Ishikawa (cell line): ENCODE measurements around the gene FAM32A.

Experiments
- CEBPB ChIP-seq: IDR thresholded peaks from 2 replicates; pipeline ENCODE4 v1.6.1; 2012
- CREB1 ChIP-seq: IDR thresholded peaks from 2 replicates; pipeline ENCODE4 v1.6.1; 2012; ENCODE audit warnings: low read depth
- EGR1 ChIP-seq: IDR thresholded peaks from 2 replicates; pipeline ENCODE4 v1.6.1; 2012
- EP300 ChIP-seq: IDR thresholded peaks from 2 replicates; pipeline ENCODE4 v1.6.1; 2012; ENCODE audit warnings: borderline replicate concordance
- FOXM1 ChIP-seq: IDR thresholded peaks from 2 replicates; pipeline ENCODE4 v1.6.1; 2012; ENCODE audit warnings: low read depth, borderline replicate concordance
- NFIC ChIP-seq: IDR thresholded peaks from 2 replicates; pipeline ENCODE4 v1.6.1; 2012
- RAD21 ChIP-seq: IDR thresholded peaks from 2 replicates; pipeline ENCODE4 v1.6.1; 2012; ENCODE audit warnings: low read depth
- TAF1 ChIP-seq: IDR thresholded peaks from 2 replicates; pipeline ENCODE4 v1.6.1; 2012; ENCODE audit warnings: low read depth, mild to moderate bottlenecking
- TCF12 ChIP-seq: IDR thresholded peaks from 2 replicates; pipeline ENCODE4 v1.6.1; 2012; ENCODE audit warnings: low read depth
- TEAD4 ChIP-seq: IDR thresholded peaks from 2 replicates; pipeline ENCODE4 v1.6.1; 2012
- YY1 ChIP-seq: IDR thresholded peaks from 2 replicates; pipeline ENCODE4 v1.6.1; 2012; ENCODE audit warnings: low read depth
- ZBTB7A ChIP-seq: IDR thresholded peaks from 2 replicates; pipeline ENCODE4 v1.6.1; 2012; ENCODE audit warnings: low read depth
- TF ChIP-seq, protein P1 (sequence below): IDR thresholded peaks from 2 replicates; pipeline ENCODE4 v1.6.1; 2012; ENCODE audit warnings: low read depth, mild to moderate bottlenecking
- TF ChIP-seq, protein P2 (sequence below): IDR thresholded peaks from 2 replicates; pipeline ENCODE4 v1.6.1; 2012
- TF ChIP-seq, protein P3 (sequence below): IDR thresholded peaks from 2 replicates; pipeline ENCODE4 v1.6.1; 2012

Gene FAM32A

DNA sequence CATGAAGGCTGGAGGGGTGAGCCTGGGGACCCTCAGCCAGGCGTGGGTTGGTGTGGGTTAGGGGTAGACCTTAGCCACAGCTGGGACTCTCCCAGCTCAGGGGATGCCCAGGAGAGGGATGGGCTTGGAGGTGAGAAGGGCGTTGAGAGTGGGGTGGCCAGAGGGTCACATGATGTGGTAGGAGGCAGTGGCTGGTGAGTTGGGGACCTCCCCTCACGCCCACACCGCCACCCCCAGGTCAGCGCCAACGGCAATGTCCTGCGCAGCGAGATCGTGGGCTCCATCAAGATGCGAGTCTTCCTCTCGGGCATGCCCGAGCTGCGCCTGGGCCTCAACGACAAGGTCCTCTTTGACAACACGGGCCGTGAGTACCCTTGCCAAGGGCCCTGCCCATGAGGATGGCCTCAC lies 41.0 kb downstream of the FAM32A start:
- TF ChIP-seq, protein P1, sequence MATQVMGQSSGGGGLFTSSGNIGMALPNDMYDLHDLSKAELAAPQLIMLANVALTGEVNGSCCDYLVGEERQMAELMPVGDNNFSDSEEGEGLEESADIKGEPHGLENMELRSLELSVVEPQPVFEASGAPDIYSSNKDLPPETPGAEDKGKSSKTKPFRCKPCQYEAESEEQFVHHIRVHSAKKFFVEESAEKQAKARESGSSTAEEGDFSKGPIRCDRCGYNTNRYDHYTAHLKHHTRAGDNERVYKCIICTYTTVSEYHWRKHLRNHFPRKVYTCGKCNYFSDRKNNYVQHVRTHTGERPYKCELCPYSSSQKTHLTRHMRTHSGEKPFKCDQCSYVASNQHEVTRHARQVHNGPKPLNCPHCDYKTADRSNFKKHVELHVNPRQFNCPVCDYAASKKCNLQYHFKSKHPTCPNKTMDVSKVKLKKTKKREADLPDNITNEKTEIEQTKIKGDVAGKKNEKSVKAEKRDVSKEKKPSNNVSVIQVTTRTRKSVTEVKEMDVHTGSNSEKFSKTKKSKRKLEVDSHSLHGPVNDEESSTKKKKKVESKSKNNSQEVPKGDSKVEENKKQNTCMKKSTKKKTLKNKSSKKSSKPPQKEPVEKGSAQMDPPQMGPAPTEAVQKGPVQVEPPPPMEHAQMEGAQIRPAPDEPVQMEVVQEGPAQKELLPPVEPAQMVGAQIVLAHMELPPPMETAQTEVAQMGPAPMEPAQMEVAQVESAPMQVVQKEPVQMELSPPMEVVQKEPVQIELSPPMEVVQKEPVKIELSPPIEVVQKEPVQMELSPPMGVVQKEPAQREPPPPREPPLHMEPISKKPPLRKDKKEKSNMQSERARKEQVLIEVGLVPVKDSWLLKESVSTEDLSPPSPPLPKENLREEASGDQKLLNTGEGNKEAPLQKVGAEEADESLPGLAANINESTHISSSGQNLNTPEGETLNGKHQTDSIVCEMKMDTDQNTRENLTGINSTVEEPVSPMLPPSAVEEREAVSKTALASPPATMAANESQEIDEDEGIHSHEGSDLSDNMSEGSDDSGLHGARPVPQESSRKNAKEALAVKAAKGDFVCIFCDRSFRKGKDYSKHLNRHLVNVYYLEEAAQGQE = no peak
- TF ChIP-seq EGR1 (no peak), YY1 (no peak), ZBTB7A (no peak), CREB1 (no peak), TAF1 (no peak), EP300 (no peak), TCF12 (no peak), TEAD4 (no peak), RAD21 (no peak), FOXM1 (no peak), NFIC (no peak), CEBPB (no peak)
- TF ChIP-seq, protein P2, sequence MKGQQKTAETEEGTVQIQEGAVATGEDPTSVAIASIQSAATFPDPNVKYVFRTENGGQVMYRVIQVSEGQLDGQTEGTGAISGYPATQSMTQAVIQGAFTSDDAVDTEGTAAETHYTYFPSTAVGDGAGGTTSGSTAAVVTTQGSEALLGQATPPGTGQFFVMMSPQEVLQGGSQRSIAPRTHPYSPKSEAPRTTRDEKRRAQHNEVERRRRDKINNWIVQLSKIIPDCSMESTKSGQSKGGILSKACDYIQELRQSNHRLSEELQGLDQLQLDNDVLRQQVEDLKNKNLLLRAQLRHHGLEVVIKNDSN = no peak
- TF ChIP-seq, protein P3, sequence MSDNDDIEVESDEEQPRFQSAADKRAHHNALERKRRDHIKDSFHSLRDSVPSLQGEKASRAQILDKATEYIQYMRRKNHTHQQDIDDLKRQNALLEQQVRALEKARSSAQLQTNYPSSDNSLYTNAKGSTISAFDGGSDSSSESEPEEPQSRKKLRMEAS = no peak

DNA sequence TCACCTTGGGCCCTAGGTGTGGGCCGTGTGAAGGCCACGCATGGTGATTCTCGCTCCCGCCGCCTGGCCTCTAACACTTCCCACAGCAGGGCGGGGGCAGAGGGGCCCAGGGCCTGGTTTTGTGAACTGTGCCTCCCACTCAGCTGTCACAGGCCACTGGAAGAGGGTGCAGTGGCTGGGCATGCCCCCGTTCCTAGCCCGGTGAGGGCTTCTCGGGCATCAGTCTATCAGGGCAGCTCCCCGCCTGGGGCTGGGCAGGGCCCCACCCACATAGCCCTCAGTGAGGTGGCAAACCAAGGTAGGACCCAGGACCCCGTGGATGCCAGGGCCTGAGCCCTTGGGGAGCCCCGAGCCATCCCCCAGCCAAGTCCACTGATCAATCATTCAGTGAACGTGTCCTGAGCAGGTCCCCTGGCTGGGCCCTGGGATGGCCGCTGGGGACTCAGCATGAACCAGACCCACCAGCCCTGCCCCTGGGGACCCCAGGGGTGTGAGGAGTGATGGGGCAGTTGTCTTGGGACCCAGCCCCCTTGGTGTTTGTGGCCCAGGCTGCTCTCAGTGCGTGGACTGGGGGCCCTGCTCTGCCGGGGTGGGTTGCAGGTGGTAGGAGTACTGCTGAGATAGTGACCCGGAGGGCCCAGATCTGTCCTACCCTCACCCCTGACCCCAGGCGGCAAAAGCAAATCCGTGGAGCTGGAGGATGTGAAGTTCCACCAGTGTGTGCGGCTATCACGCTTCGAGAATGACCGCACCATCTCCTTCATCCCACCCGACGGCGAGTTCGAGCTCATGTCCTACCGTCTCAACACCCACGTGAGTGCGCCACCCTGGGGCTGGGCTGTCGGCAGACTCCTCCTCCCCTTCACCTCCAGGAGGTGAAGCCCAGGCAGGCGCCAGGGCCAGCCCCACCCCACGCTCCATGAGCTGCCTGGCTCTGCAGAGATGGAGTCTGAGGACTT lies 41.9 kb downstream of the FAM32A start:
- TF ChIP-seq, protein P1 = no peak
- TF ChIP-seq, protein P3 = no peak
- TF ChIP-seq TCF12 (no peak), EGR1 (no peak), ZBTB7A (no peak), CREB1 (no peak), TAF1 (no peak), TEAD4 (no peak), RAD21 (no peak), FOXM1 (no peak), NFIC (no peak)
- TF ChIP-seq, protein P2 = no peak

DNA sequence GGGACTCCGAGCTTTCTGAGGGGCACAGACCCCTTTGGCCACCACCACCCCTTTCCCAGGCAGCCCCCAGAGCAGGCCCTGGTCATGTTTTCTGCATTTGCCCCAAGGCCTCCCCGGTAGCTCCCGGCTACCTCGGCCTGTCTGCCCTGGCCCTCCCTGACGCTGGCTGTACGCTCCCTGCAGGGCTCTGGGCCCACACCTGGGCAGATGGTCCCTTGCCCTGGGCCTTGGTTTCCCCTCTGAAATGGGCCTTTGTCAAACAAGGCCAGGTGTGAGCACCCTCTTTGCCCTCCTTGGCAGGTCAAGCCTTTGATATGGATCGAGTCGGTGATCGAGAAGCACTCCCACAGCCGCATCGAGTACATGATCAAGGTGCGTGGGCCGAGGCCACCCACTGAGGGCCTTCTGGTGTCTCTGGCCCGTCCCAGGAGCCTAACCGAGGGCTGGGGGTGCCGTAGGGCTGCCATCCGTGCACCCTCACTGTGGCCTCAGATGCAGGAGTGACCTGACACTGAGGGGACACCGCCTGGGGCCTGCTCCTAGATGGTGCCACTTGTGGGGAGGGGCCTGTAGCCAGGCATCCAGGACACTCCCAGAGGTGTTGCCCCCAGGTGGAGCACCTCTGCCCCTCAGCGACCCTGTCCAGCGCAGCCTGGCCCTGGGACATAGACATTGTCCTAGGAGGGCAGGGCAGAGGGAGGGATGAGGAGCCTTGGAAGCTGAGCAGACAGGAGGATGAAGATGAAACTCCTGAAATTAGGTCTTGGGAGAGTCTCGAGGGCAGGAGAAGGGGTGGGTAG lies 42.8 kb downstream of the FAM32A start:
- TF ChIP-seq TCF12 (no peak), RAD21 (no peak), ZBTB7A (no peak), TEAD4 (no peak), EP300 (no peak), YY1 (no peak), TAF1 (no peak), NFIC (no peak), FOXM1 (no peak), CEBPB (no peak), EGR1 (no peak), CREB1 (no peak)
- TF ChIP-seq, protein P1 = no peak
- TF ChIP-seq, protein P3 = no peak
- TF ChIP-seq, protein P2 = no peak
